Measurements from ENCODE around the gene PRG2.

- no peak for TF ChIP-seq POLR2A (IDR thresholded peaks at IDR 0.05)
- no peak for TF ChIP-seq CTCF (IDR thresholded peaks at IDR 0.05 in 4 of 5, conservative IDR thresholded peaks at IDR 0.05 in 1 of 5)
Measured at GRCh38 chr11:57353852-57354251, 36.6 kb downstream of the PRG2 start.
